CD4-positive, alpha-beta T cell (primary cell): ENCODE results near the gene DLGAP4. TPM values are rescaled to one million over a fixed set of nuclear protein-coding genes. Genes with fewer than 3 reads are reported as not detected.

ENCODE experiments used
- ATAC-seq: fragments of 200-7000 bp; cut with Tn5 transposase; one replicate; pipeline ENCODE4 v1.10.0; 2022; ENCODE audit warnings: mild to moderate bottlenecking; ENCODE audit not compliant: poor library complexity
- CTCF ChIA-PET: fragments of 350-600 bp; sonication (Branson Sonifier 250); formaldehyde crosslinking; loops from one replicate; lab custom pipeline; 2021; ENCODE audit warnings: antibody characterized with exemption, inconsistent platforms; lab: Charles Lee
- POLR2A ChIA-PET: fragments of 350-600 bp; sonication (Branson Sonifier 250); formaldehyde crosslinking; loops from one replicate; lab custom pipeline; 2021; ENCODE audit warnings: antibody characterized with exemption, inconsistent platforms; lab: Charles Lee
- DNase-seq, 14 experiments: peaks; one replicate each; pipeline ENCODE4 v3.0.0-alpha.2; 2013 to 2020; ENCODE audit warnings: mixed read lengths in 2 of 14
- H3K27ac ChIP-seq, 2 donors: one replicate each; pipeline versions ENCODE4 v1.5.1 to v1.7.0; 2013; ENCODE audit warnings: low read length in 2 of 2, low read depth in 1 of 2, mild to moderate bottlenecking in 1 of 2
- H3K27me3 ChIP-seq, 2 experiments: 1 replicate in 1 of 2; 2 replicates in 1 of 2; pipeline versions ENCODE4 v1.6.1 to v1.7.0; 2013; ENCODE audit warnings: low read length in 2 of 2, control low read depth in 1 of 2, mild to moderate bottlenecking in 1 of 2, moderate library complexity in 1 of 2; ENCODE audit not compliant: insufficient read depth in 2 of 2, control insufficient read depth in 1 of 2
- H3K36me3 ChIP-seq: one replicate; pipeline ENCODE4 v1.6.1; 2013; ENCODE audit warnings: low read length, control low read depth; ENCODE audit not compliant: insufficient read depth
- H3K4me1 ChIP-seq: one replicate; pipeline ENCODE4 v1.6.1; 2013; ENCODE audit warnings: low read length, control low read depth; ENCODE audit not compliant: insufficient read depth
- H3K4me3 ChIP-seq: one replicate; pipeline ENCODE4 v1.5.1; 2013; ENCODE audit warnings: mild to moderate bottlenecking, low read length, moderate library complexity
- H3K9me3 ChIP-seq, 2 experiments: 1 replicate in 1 of 2; 2 replicates in 1 of 2; pipeline versions ENCODE4 v1.6.1 to v1.7.0; 2013; ENCODE audit warnings: low read length in 2 of 2, mild to moderate bottlenecking in 2 of 2, control low read depth in 1 of 2, moderate library complexity in 1 of 2; ENCODE audit not compliant: control insufficient read depth in 1 of 2, insufficient read depth in 1 of 2
- H3K27ac Mint-ChIP-seq: one replicate; pipeline ENCODE4 v1.8.0; 2020; ENCODE audit warnings: mixed read lengths
- H3K27me3 Mint-ChIP-seq: one replicate; pipeline ENCODE4 v1.8.0; 2021; ENCODE audit warnings: mixed read lengths
- H3K36me3 Mint-ChIP-seq: one replicate; pipeline ENCODE4 v1.8.0; 2021; ENCODE audit warnings: low read depth, mixed read lengths
- H3K4me1 Mint-ChIP-seq: one replicate; pipeline ENCODE4 v1.8.0; 2021; ENCODE audit warnings: low read depth, mixed read lengths
- H3K4me3 Mint-ChIP-seq: one replicate; pipeline ENCODE4 v1.8.0; 2020; ENCODE audit warnings: mild to moderate bottlenecking, mixed read lengths
- H3K9me3 Mint-ChIP-seq: one replicate; pipeline ENCODE4 v1.8.0; 2020; ENCODE audit warnings: mixed read lengths
- intact Hi-C, 2 experiments: fragments of 100-400 bp; cut with DNase I in 1 of 2; cut with micrococcal nuclease in 1 of 2; formaldehyde crosslinking; loops; one replicate each; pipeline versions ENCODE4 v1.15.1 to v1.9.0; 2023 to 2025; cut with DNase I, micrococcal nuclease
- total RNA-seq, 174 experiments: library from RNA in 2 of 174; stranded (reverse) in 2 of 174; gene quantifications; one replicate each; pipeline ENCODE4 v1.2.3 and lab custom pipeline; 2021 to 2026
- TF ChIP-seq, protein P1 (sequence below): fragments of 200-600 bp; IDR thresholded peaks from one replicate; pipeline ENCODE4 v1.8.0; 2022; ENCODE audit warnings: antibody characterized with exemption, mild to moderate bottlenecking

DLGAP4 gene
- total RNA-seq, 2 experiments from 2014 or later: 16.0 to 16.1 TPM

DNA sequence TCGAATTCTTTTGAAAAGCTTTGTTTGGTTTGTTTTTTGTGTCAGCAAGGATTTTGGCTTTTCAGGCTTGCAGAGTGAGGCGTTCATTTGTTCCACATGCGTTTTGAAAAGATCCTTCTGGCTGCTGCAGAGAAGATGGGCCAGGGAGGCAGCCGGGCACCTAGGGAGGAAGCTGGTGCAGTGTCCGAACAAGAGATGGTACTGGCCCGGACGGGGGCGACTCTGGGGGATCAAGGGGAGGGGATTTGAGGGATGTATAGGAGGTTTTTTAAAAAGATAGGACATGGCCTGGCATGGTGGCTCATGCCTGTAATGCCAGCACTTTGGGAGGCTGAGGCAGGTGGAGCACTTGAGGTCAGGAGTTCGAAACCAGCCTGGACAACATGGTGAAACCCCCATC, 55.3 kb downstream of the DLGAP4 start:
- H3K27me3 ChIP-seq: no peaks in the 10 kb centered on the region
- peaks cover 14% of the 10 kb centered on the region for H3K27me3 Mint-ChIP-seq
- H3K9me3 ChIP-seq: no peaks in the 10 kb centered on the region
- H3K36me3 Mint-ChIP-seq: no peaks in the 10 kb centered on the region
- no peak for ATAC-seq
- no peaks in the 10 kb centered on the region for H3K4me1 Mint-ChIP-seq
- DNase-seq: no peak
- H3K4me3 Mint-ChIP-seq: no peak overlapping the region
- intact Hi-C loops: no loop called here
- H3K36me3 ChIP-seq: no peaks in the 10 kb centered on the region
- TF ChIP-seq, protein P1, sequence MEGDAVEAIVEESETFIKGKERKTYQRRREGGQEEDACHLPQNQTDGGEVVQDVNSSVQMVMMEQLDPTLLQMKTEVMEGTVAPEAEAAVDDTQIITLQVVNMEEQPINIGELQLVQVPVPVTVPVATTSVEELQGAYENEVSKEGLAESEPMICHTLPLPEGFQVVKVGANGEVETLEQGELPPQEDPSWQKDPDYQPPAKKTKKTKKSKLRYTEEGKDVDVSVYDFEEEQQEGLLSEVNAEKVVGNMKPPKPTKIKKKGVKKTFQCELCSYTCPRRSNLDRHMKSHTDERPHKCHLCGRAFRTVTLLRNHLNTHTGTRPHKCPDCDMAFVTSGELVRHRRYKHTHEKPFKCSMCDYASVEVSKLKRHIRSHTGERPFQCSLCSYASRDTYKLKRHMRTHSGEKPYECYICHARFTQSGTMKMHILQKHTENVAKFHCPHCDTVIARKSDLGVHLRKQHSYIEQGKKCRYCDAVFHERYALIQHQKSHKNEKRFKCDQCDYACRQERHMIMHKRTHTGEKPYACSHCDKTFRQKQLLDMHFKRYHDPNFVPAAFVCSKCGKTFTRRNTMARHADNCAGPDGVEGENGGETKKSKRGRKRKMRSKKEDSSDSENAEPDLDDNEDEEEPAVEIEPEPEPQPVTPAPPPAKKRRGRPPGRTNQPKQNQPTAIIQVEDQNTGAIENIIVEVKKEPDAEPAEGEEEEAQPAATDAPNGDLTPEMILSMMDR: no peak
- no peak overlapping the region for H3K4me3 ChIP-seq
- H3K27ac Mint-ChIP-seq: no peak overlapping the region
- no peaks in the 10 kb centered on the region for H3K9me3 Mint-ChIP-seq
- no peaks in the 10 kb centered on the region for H3K4me1 ChIP-seq
- POLR2A ChIA-PET: no interaction called here
- CTCF ChIA-PET: no interaction called here
- H3K27ac ChIP-seq: no peak overlapping the region

DNA sequence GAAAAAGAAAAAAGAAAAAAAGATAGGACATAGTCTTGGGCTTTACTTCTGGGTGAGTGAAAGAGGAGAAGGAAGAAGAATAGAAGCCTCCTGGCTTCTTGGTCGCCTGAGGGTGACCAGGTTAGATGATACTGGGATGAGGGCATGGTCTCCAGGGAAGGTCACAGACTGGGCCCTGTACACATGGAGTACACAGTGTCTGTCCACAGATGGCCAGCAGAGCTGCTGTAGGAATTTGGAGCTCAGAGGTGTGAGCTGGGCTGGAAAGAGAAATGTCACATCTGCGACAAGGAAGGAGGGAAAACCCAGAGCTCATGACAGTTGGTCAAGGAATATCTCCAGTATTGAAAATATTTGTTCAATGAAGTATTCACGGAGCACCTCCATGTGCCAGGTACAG, 56.1 kb downstream of the DLGAP4 start:
- Mint-ChIP-seq H3K27ac (no peak overlapping the region), H3K4me3 (no peak overlapping the region), H3K4me1 (no peaks in the 10 kb centered on the region), H3K9me3 (no peaks in the 10 kb centered on the region), H3K27me3 (peaks cover 9% of the 10 kb centered on the region), H3K36me3 (no peaks in the 10 kb centered on the region)
- POLR2A ChIA-PET: no interaction called here
- Histone ChIP-seq H3K27me3 (peaks cover 0 to 4% of the 10 kb centered on the region in 2 experiments), H3K4me3 (no peak overlapping the region), H3K9me3 (no peaks in the 10 kb centered on the region), H3K4me1 (no peaks in the 10 kb centered on the region), H3K36me3 (no peaks in the 10 kb centered on the region), H3K27ac (no peak overlapping the region)
- intact Hi-C loops: no loop called here
- no peak for ATAC-seq
- DNase-seq: no peak
- CTCF ChIA-PET: no interaction called here
- TF ChIP-seq, protein P1: no peak

DNA sequence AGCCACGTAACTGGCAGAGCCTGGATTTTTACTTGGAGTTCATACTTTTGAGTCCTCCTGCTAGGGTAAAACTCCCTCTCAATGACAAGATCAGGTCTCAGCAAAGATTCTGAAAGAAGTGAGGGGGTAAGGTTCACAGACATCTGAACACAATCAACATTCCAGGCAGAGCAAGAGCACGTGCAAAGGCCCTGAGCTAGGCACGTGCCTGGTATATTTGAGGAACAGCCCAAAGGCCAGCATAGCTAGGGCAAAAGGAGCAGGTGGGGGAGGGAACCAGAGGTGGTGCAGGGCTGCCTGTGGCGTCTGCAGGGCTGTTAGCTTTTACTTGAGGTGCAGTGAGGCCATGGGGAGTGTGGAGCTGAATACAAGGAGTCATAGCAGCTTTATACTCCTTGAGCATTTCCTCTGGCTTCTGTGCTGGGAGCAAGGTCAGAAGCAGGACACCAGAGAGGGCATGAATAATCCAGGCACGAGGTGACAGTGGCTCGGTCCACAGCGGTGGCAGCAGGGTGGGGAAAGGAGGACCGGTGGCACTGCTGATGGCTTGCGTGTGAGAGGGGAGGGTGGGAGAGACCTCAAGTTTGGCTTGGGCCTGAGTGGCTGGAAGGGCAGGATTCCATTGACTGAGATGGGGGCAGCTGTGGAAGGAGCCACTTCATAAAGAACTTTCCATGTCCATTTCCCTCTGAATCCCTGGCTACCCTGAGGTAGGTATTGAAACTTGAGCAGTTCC, 57.0 kb downstream of the DLGAP4 start:
- ChIA-PET CTCF (interaction anchor here (0.6 kb wide), 1 partner anchor 43 kb away, joined by 3 read pairs; no protein-coding TSS in a partner anchor), POLR2A (no interaction called here)
- H3K36me3 Mint-ChIP-seq: no peaks in the 10 kb centered on the region
- H3K27ac Mint-ChIP-seq: no peak overlapping the region
- H3K4me3 Mint-ChIP-seq: no peak overlapping the region
- TF ChIP-seq, protein P1: no peak
- H3K4me1 Mint-ChIP-seq: no peaks in the 10 kb centered on the region
- H3K27me3 Mint-ChIP-seq: peaks cover 2% of the 10 kb centered on the region
- peaks cover 0 to 10% of the 10 kb centered on the region in 2 experiments for H3K27me3 ChIP-seq
- intact Hi-C loops: no loop called here
- H3K9me3 Mint-ChIP-seq: no peaks in the 10 kb centered on the region
- ATAC-seq (no peak), DNase-seq (no peak)
- H3K4me1 ChIP-seq: no peaks in the 10 kb centered on the region
- no peak overlapping the region for H3K4me3 ChIP-seq
- H3K36me3 ChIP-seq: no peaks in the 10 kb centered on the region
- no peaks in the 10 kb centered on the region for H3K9me3 ChIP-seq
- no peak overlapping the region for H3K27ac ChIP-seq
